GM23338 (cell line): ENCODE results near the gene TUBB1. TPM values are rescaled to one million over a fixed set of nuclear protein-coding genes. Genes with fewer than 3 reads are reported as not detected.

Experiments used
- ATAC-seq: fragments of 200-7000 bp; cut with Tn5 transposase; 3 replicates; pipeline ENCODE4 v1.9.1; 2020
- DNase-seq: peaks from one replicate; pipeline ENCODE4 v3.0.0-alpha.2; 2015; ENCODE audit warnings: low spot score
- H2AFZ ChIP-seq: fragments of 200-600 bp; sonication (generic); 2 replicates; pipeline ENCODE4 v1.8.0; 2016; ENCODE audit warnings: antibody characterized with exemption, mild to moderate bottlenecking, moderate library complexity
- H3F3A ChIP-seq: fragments of 200-600 bp; sonication (generic); replicated peaks from 2 replicates; pipeline ENCODE4 v1.8.0; 2017; ENCODE audit warnings: antibody characterized with exemption, mixed run types, low read depth
- H3K27ac ChIP-seq: fragments of 200-600 bp; sonication (generic); 2 replicates; pipeline ENCODE4 v1.6.1; 2016; ENCODE audit warnings: low read depth
- H3K27me3 ChIP-seq: fragments of 200-600 bp; sonication (generic); 2 replicates; pipeline ENCODE4 v1.8.0; 2016; ENCODE audit warnings: mild to moderate bottlenecking, mixed run types, moderate library complexity; ENCODE audit not compliant: insufficient read depth
- H3K36me3 ChIP-seq: fragments of 200-600 bp; sonication (generic); 2 replicates; pipeline ENCODE4 v1.8.0; 2016; ENCODE audit warnings: mild to moderate bottlenecking; ENCODE audit not compliant: insufficient read depth
- H3K4me1 ChIP-seq: fragments of 200-600 bp; sonication (generic); 2 replicates; pipeline ENCODE4 v1.8.0; 2016; ENCODE audit warnings: mild to moderate bottlenecking, moderate library complexity; ENCODE audit not compliant: insufficient read depth
- H3K4me2 ChIP-seq: fragments of 200-600 bp; sonication (generic); 2 replicates; pipeline ENCODE4 v1.7.1; 2017; ENCODE audit warnings: mixed run types
- H3K4me3 ChIP-seq: fragments of 200-600 bp; sonication (generic); 2 replicates; pipeline ENCODE4 v1.6.1; 2016; ENCODE audit warnings: mixed run types
- H3K79me2 ChIP-seq: fragments of 200-600 bp; sonication (generic); replicated peaks from 2 replicates; pipeline ENCODE4 v1.8.0; 2017; ENCODE audit warnings: mild to moderate bottlenecking; ENCODE audit not compliant: insufficient read depth
- H3K9me2 ChIP-seq: fragments of 200-600 bp; sonication (generic); 2 replicates; pipeline ENCODE4 v1.8.0; 2017; ENCODE audit not compliant: insufficient read depth
- H4K20me1 ChIP-seq: fragments of 200-600 bp; sonication (generic); replicated peaks from 2 replicates; pipeline ENCODE4 v1.8.0; 2017; ENCODE audit warnings: mild to moderate bottlenecking; ENCODE audit not compliant: insufficient read depth
- H3K27ac Mint-ChIP-seq: 2 replicates; pipeline ENCODE4 v1.8.0; 2020; ENCODE audit warnings: inconsistent platforms, mild to moderate bottlenecking, moderate library complexity, mixed read lengths
- H3K27me3 Mint-ChIP-seq: 3 replicates; pipeline ENCODE4 v1.8.0; 2022; ENCODE audit warnings: low read depth, mild to moderate bottlenecking, moderate library complexity, mixed read lengths, inconsistent platforms; ENCODE audit not compliant: insufficient read depth, poor library complexity
- H3K36me3 Mint-ChIP-seq: 3 replicates; pipeline ENCODE4 v1.8.0; 2021; ENCODE audit warnings: low read depth, mild to moderate bottlenecking, inconsistent platforms, moderate library complexity, mixed read lengths
- H3K4me1 Mint-ChIP-seq: 3 replicates; pipeline ENCODE4 v1.8.0; 2020; ENCODE audit warnings: mild to moderate bottlenecking, inconsistent platforms, mixed read lengths
- H3K4me3 Mint-ChIP-seq: 3 replicates; pipeline ENCODE4 v1.8.0; 2021; ENCODE audit warnings: moderate library complexity, mild to moderate bottlenecking, inconsistent platforms, mixed read lengths
- H3K9me3 Mint-ChIP-seq: 3 replicates; pipeline ENCODE4 v1.8.0; 2020; ENCODE audit warnings: moderate library complexity, mild to moderate bottlenecking, inconsistent platforms, mixed read lengths
- CREB1 ChIP-seq: fragments of 250-450 bp; sonication (Bioruptor Pico); IDR thresholded peaks from 2 replicates; pipeline ENCODE4 v1.5.0; 2020; ENCODE audit warnings: low read depth, mild to moderate bottlenecking, moderate library complexity
- EZH2 ChIP-seq: fragments of 200-600 bp; sonication (generic); IDR thresholded peaks from one replicate; pipeline ENCODE4 v1.8.0; 2017; ENCODE audit warnings: antibody characterized with exemption, mild to moderate bottlenecking, low read depth; ENCODE audit not compliant: unreplicated experiment
- EZH2phosphoT487 ChIP-seq: fragments of 200-600 bp; sonication (generic); IDR thresholded peaks from one replicate; pipeline ENCODE4 v1.8.1; 2018; ENCODE audit warnings: antibody characterized with exemption; ENCODE audit not compliant: unreplicated experiment
- STAT1 ChIP-seq: IDR thresholded peaks from one replicate; pipeline ENCODE4 v1.6.1; 2016; ENCODE audit warnings: antibody characterized with exemption; ENCODE audit not compliant: unreplicated experiment
- ZNF114 ChIP-seq: fragments of 250-450 bp; sonication (Bioruptor Pico); IDR thresholded peaks from 2 replicates; pipeline ENCODE4 v1.5.0; 2020; ENCODE audit warnings: mild to moderate bottlenecking, moderate library complexity
- ZNF331 ChIP-seq: fragments of 250-450 bp; sonication (Bioruptor Pico); IDR thresholded peaks from 2 replicates; pipeline ENCODE4 v1.5.0; 2020; ENCODE audit warnings: low read depth, mild to moderate bottlenecking, moderate library complexity
- polyA plus RNA-seq: library from polyadenylated mRNA; unstranded; fragments of >200 nt; fragmentation: Nextera tagmentation; extraction: Ambion mirVana; gene quantifications from 2 replicates; pipeline ENCODE4 v1.2.1, GENCODE V29; 2016
- total RNA-seq: library from RNA; depleted of rRNA; stranded (reverse); fragments of >200 nt; shearing (Covaris generic); gene quantifications from 2 replicates; pipeline ENCODE4 v1.2.3, GENCODE V29; 2014
- TF ChIP-seq, protein P1 (sequence below): IDR thresholded peaks from 2 replicates; pipeline ENCODE4 v1.6.1; 2016; ENCODE audit warnings: antibody characterized with exemption
- TF ChIP-seq, protein P2 (sequence below), 2 experiments: fragments of 200-600 bp in 1 of 2; sonication (generic) in 1 of 2; conservative IDR thresholded peaks; 2 replicates each; pipeline versions ENCODE4 v1.5.1 to v1.6.1; 2016 to 2017; ENCODE audit warnings: antibody characterized with exemption in 2 of 2, low read depth in 2 of 2, mild to moderate bottlenecking in 2 of 2, moderate library complexity in 1 of 2
- TF ChIP-seq, protein P3 (sequence below): IDR thresholded peaks from one replicate; pipeline ENCODE4 v1.6.1; 2018; ENCODE audit warnings: antibody characterized with exemption; ENCODE audit not compliant: unreplicated experiment

Gene TUBB1
- total and polyA plus RNA-seq, 2 experiments from 2014 or later: not detected

DNA sequence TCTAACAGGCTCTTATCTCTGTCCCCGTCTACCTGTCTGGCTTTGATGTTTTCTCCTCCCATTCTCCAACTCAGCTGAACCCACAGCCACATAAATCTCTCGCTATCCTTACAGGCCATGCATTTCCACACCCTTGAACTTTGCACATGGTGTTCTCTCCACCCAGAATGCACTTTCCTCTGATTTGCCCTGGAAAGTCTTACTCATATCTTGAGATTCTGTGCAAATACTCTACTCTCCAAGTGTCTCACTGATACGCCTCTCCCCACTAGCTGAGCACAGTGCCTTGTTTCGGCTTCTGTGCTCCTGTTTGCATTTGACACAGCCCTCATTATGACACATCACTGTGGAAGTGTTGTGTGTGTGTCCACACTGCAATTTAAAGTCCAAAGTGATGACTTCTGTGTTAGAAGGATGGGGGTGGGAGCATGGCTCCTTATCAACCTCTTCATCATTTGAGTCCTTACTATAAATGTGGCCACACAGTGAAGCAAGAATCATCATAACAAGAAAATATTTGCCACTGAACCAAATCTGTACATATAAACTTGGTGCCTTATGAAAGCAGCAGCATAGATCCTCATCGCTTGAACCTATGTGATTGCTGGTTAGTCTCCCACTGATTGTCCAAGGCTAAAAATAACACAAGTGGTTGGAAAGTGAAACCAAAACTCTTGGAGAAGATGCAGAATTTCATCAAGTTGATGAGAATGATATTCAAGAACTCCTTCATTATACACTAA is 28.9 kb downstream of the TUBB1 start:
- no peak overlapping the region for H3K4me3 ChIP-seq
- no peak overlapping the region for H3K27ac ChIP-seq
- no peaks in the 10 kb centered on the region for H3K9me2 ChIP-seq
- no peaks in the 10 kb centered on the region for H3K4me1 ChIP-seq
- Mint-ChIP-seq H3K9me3 (no peaks in the 10 kb centered on the region), H3K27ac (no peak overlapping the region), H3K4me3 (no peak overlapping the region), H3K27me3 (peaks cover 5% of the 10 kb centered on the region), H3K36me3 (no peaks in the 10 kb centered on the region; the same call in 2 of the 3 replicates), H3K4me1 (peaks cover 5% of the 10 kb centered on the region)
- no peak overlapping the region for H2AFZ ChIP-seq
- ATAC-seq (no peak), DNase-seq (no peak)
- no peaks in the 10 kb centered on the region for H4K20me1 ChIP-seq
- H3K4me2 ChIP-seq: no peak overlapping the region
- no peaks in the 10 kb centered on the region for H3K36me3 ChIP-seq
- TF ChIP-seq, protein P1, sequence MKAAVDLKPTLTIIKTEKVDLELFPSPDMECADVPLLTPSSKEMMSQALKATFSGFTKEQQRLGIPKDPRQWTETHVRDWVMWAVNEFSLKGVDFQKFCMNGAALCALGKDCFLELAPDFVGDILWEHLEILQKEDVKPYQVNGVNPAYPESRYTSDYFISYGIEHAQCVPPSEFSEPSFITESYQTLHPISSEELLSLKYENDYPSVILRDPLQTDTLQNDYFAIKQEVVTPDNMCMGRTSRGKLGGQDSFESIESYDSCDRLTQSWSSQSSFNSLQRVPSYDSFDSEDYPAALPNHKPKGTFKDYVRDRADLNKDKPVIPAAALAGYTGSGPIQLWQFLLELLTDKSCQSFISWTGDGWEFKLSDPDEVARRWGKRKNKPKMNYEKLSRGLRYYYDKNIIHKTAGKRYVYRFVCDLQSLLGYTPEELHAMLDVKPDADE: no peak
- TF ChIP-seq ZNF331 (no peak), EZH2 (no peak), ZNF114 (CRISPR knock-in tag) (no peak), CREB1 (CRISPR knock-in tag) (no peak), STAT1 (no peak)
- TF ChIP-seq, protein P2, sequence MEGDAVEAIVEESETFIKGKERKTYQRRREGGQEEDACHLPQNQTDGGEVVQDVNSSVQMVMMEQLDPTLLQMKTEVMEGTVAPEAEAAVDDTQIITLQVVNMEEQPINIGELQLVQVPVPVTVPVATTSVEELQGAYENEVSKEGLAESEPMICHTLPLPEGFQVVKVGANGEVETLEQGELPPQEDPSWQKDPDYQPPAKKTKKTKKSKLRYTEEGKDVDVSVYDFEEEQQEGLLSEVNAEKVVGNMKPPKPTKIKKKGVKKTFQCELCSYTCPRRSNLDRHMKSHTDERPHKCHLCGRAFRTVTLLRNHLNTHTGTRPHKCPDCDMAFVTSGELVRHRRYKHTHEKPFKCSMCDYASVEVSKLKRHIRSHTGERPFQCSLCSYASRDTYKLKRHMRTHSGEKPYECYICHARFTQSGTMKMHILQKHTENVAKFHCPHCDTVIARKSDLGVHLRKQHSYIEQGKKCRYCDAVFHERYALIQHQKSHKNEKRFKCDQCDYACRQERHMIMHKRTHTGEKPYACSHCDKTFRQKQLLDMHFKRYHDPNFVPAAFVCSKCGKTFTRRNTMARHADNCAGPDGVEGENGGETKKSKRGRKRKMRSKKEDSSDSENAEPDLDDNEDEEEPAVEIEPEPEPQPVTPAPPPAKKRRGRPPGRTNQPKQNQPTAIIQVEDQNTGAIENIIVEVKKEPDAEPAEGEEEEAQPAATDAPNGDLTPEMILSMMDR (conservative IDR thresholded peaks at IDR 0.05; ENCODE audit: low read depth in 2 of 2): no peak
- TF ChIP-seq, protein P3, sequence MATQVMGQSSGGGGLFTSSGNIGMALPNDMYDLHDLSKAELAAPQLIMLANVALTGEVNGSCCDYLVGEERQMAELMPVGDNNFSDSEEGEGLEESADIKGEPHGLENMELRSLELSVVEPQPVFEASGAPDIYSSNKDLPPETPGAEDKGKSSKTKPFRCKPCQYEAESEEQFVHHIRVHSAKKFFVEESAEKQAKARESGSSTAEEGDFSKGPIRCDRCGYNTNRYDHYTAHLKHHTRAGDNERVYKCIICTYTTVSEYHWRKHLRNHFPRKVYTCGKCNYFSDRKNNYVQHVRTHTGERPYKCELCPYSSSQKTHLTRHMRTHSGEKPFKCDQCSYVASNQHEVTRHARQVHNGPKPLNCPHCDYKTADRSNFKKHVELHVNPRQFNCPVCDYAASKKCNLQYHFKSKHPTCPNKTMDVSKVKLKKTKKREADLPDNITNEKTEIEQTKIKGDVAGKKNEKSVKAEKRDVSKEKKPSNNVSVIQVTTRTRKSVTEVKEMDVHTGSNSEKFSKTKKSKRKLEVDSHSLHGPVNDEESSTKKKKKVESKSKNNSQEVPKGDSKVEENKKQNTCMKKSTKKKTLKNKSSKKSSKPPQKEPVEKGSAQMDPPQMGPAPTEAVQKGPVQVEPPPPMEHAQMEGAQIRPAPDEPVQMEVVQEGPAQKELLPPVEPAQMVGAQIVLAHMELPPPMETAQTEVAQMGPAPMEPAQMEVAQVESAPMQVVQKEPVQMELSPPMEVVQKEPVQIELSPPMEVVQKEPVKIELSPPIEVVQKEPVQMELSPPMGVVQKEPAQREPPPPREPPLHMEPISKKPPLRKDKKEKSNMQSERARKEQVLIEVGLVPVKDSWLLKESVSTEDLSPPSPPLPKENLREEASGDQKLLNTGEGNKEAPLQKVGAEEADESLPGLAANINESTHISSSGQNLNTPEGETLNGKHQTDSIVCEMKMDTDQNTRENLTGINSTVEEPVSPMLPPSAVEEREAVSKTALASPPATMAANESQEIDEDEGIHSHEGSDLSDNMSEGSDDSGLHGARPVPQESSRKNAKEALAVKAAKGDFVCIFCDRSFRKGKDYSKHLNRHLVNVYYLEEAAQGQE: no peak
- no peaks in the 10 kb centered on the region for H3K79me2 ChIP-seq
- no peaks in the 10 kb centered on the region for H3K27me3 ChIP-seq
- H3F3A ChIP-seq: peaks cover 6% of the 10 kb centered on the region; the same call in 1 of the 2 replicates

DNA sequence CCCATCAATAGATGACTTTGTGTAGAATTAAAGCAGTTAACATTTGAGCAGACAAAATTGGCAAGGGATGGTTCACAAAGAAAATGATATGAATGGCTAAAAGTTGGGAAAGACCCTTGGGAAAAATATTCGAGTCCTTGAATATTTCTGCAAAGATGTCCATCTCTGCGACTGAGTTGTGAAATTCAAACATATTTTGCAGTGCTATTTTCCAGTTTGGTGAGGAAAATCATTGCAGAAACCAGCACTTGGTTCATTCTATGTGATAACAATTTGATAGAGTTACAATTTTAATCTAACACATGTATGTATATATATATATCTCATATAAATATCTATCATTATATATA is 29.4 kb downstream of the TUBB1 start:
- H3K4me1 ChIP-seq: no peaks in the 10 kb centered on the region
- Mint-ChIP-seq H3K36me3 (no peaks in the 10 kb centered on the region), H3K4me1 (no peaks in the 10 kb centered on the region), H3K27me3 (peaks cover 5% of the 10 kb centered on the region), H3K27ac (no peak overlapping the region), H3K9me3 (no peaks in the 10 kb centered on the region), H3K4me3 (no peak overlapping the region)
- TF ChIP-seq, protein P2 (conservative IDR thresholded peaks at IDR 0.05; ENCODE audit: low read depth in 2 of 2): no peak
- no peak for TF ChIP-seq CREB1 (CRISPR knock-in tag)
- TF ChIP-seq EZH2phosphoT487: no peak
- ATAC-seq (no peak), DNase-seq (no peak)
- H3K27me3 ChIP-seq: no peaks in the 10 kb centered on the region
- no peak overlapping the region for H3K4me3 ChIP-seq
- no peak overlapping the region for H3K4me2 ChIP-seq
- H3K36me3 ChIP-seq: no peaks in the 10 kb centered on the region
- H3F3A ChIP-seq: peaks cover 1% of the 10 kb centered on the region; the same call in 1 of the 2 replicates
- no peak overlapping the region for H2AFZ ChIP-seq
- H3K79me2 ChIP-seq: no peaks in the 10 kb centered on the region
- no peak overlapping the region for H3K27ac ChIP-seq
- H3K9me2 ChIP-seq: no peaks in the 10 kb centered on the region
- H4K20me1 ChIP-seq: no peaks in the 10 kb centered on the region
